HL-60 (cell line): ENCODE measurements around the gene STH.

Experiments used
- DNase-seq, 2 experiments: peaks; one replicate each; pipeline ENCODE4 v3.0.0-alpha.2; 2010 to 2020; ENCODE audit warnings: low read depth in 1 of 2, low spot score in 1 of 2
- H3K27ac ChIP-seq: fragments of 250-450 bp; sonication (Bioruptor Pico); replicated peaks from 2 replicates; pipeline ENCODE4 v1.5.1; 2020; ENCODE audit warnings: mild to moderate bottlenecking, moderate library complexity
- H3K27me3 ChIP-seq: fragments of 250-450 bp; sonication (Bioruptor Pico); 2 replicates; pipeline ENCODE4 v1.5.1; 2021; ENCODE audit warnings: mild to moderate bottlenecking, moderate library complexity; ENCODE audit not compliant: insufficient read depth, poor library complexity, severe bottlenecking
- H3K4me3 ChIP-seq: replicated peaks from 2 replicates; pipeline ENCODE4 v1.5.1; 2011; ENCODE audit warnings: mild to moderate bottlenecking, control low read depth, low read length; ENCODE audit not compliant: insufficient read depth
- GABPA ChIP-seq: IDR thresholded peaks from 2 replicates; pipeline ENCODE4 v1.6.1; 2012; ENCODE audit warnings: low read depth
- POLR2AphosphoS5 ChIP-seq: IDR thresholded peaks from 2 replicates; pipeline ENCODE4 v1.6.1; 2012; ENCODE audit warnings: low read depth
- REST ChIP-seq: IDR thresholded peaks from 2 replicates; pipeline ENCODE4 v1.6.1; 2012; ENCODE audit warnings: low read depth; ENCODE audit not compliant: insufficient replicate concordance
- SPI1 ChIP-seq: IDR thresholded peaks from 2 replicates; pipeline ENCODE4 v1.6.1; 2012; ENCODE audit warnings: low read depth, mild to moderate bottlenecking, borderline replicate concordance
- TF ChIP-seq, protein P1 (sequence below): IDR thresholded peaks from one replicate; pipeline ENCODE4 v1.5.1; 2011; ENCODE audit warnings: low read length, control low read depth, inconsistent platforms; ENCODE audit not compliant: insufficient read depth

STH gene

DNA sequence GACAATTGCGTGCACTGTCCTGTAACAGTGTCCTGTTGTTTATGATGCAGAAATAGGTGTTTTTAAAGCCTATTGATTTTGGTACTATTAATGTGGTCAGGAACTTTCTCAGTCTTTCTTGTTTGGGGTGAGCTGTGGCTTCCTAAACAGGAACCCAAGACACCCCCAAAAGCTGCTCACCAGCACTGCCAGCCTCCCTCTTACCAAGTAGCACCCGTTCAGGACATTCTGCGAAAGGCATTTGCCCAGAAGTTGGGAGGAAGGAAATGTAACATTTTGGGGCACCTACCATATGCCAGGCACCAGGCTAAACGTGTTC is 21.6 kb upstream of the STH start:
- H3K4me3 ChIP-seq, result no peak overlapping the region
- H3K27me3 ChIP-seq, result no peaks in the 10 kb centered on the region
- DNase-seq, result no peak
- TF ChIP-seq, protein P1, sequence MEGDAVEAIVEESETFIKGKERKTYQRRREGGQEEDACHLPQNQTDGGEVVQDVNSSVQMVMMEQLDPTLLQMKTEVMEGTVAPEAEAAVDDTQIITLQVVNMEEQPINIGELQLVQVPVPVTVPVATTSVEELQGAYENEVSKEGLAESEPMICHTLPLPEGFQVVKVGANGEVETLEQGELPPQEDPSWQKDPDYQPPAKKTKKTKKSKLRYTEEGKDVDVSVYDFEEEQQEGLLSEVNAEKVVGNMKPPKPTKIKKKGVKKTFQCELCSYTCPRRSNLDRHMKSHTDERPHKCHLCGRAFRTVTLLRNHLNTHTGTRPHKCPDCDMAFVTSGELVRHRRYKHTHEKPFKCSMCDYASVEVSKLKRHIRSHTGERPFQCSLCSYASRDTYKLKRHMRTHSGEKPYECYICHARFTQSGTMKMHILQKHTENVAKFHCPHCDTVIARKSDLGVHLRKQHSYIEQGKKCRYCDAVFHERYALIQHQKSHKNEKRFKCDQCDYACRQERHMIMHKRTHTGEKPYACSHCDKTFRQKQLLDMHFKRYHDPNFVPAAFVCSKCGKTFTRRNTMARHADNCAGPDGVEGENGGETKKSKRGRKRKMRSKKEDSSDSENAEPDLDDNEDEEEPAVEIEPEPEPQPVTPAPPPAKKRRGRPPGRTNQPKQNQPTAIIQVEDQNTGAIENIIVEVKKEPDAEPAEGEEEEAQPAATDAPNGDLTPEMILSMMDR, result no peak
- TF ChIP-seq GABPA (no peak), REST (no peak), POLR2AphosphoS5 (no peak), SPI1 (no peak)
- H3K27ac ChIP-seq, result no peak overlapping the region

DNA sequence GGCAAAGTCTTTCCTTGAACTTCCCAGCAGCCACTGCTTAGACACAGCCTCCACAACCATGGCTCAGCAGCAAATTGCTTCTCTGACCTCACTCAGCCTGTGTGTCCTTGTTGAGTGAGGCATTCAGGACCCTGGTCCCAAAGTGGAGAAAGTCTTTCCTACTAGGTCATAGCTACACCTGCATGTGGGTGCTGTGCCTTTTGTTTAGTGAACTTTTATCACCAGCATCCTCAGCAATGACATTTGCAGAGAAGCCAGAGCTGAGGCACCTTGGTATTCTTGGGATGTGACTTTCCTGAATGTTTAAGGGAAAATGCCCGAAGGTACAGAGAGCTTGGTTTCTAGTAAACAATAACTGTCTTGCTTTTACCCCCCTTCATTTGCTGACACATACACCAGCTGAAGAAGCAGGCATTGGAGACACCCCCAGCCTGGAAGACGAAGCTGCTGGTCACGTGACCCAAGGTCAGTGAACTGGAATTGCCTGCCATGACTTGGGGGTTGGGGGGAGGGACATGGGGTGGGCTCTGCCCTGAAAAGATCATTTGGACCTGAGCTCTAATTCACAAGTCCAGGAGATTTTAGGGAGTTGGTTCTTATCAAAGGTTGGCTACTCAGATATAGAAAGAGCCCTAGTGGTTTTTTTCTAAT is 20.9 kb upstream of the STH start:
- DNase-seq, result no peak
- H3K4me3 ChIP-seq, result no peak overlapping the region
- no peak overlapping the region for H3K27ac ChIP-seq
- TF ChIP-seq POLR2AphosphoS5, result no peak
- TF ChIP-seq SPI1, result no peak
- TF ChIP-seq, protein P1, result no peak
- no peak for TF ChIP-seq GABPA
- TF ChIP-seq REST, result no peak
- H3K27me3 ChIP-seq, result no peaks in the 10 kb centered on the region

GRCh38 chr17:45979137-45979536 is 19.9 kb upstream of the STH start:
- H3K4me3 ChIP-seq, result no peak overlapping the region
- no peaks in the 10 kb centered on the region for H3K27me3 ChIP-seq
- H3K27ac ChIP-seq, result no peak overlapping the region
- no peak for DNase-seq
- TF ChIP-seq REST (no peak), GABPA (no peak), POLR2AphosphoS5 (no peak), SPI1 (no peak)
- TF ChIP-seq, protein P1, result no peak
